HepG2 (cell line): ENCODE measurements around the gene FRAS1.

Experiments
- E2F5 ChIP-seq: sonication (generic); formaldehyde crosslinking; conservative IDR thresholded peaks from 2 replicates; pipeline ENCODE4 v1.4.0; 2020; ENCODE audit warnings: missing genetic modification reagents
- PRDM10 ChIP-seq: sonication (generic); formaldehyde crosslinking; IDR thresholded peaks from 2 replicates; pipeline ENCODE4 v1.4.0; 2020; ENCODE audit warnings: low read depth, missing genetic modification reagents
- TBX3 ChIP-seq: fragments of 450-650 bp; IDR thresholded peaks from 2 replicates; pipeline ENCODE4 v1.6.1; 2017; ENCODE audit warnings: antibody characterized with exemption, mild to moderate bottlenecking, inconsistent platforms, borderline replicate concordance
- ZNF205 ChIP-seq: IDR thresholded peaks from 2 replicates; pipeline ENCODE4 v1.6.1; 2018; ENCODE audit warnings: missing biosample characterization, missing genetic modification reagents

GRCh38 chr4:78410676-78411075, 353.6 kb downstream of the FRAS1 start:
- TF ChIP-seq TBX3: no peak
- TF ChIP-seq PRDM10 (CRISPR knock-in tag): no peak
- TF ChIP-seq ZNF205 (CRISPR knock-in tag): no peak
- TF ChIP-seq E2F5 (CRISPR knock-in tag): no peak
